GM23248 (cell line): ENCODE measurements around the gene SHANK2. TPM values are rescaled to one million over a fixed set of nuclear protein-coding genes. Genes with fewer than 3 reads are reported as not detected.

Source experiments
- DNase-seq: peaks from one replicate; pipeline ENCODE4 v3.0.0-alpha.2; 2015
- H2AFZ ChIP-seq: fragments of 200-600 bp; sonication (generic); 2 replicates; pipeline ENCODE4 v1.6.1; 2016; ENCODE audit warnings: antibody characterized with exemption
- H3F3A ChIP-seq: fragments of 200-600 bp; sonication (generic); 2 replicates; pipeline ENCODE4 v1.6.1; 2016; ENCODE audit warnings: mild to moderate bottlenecking, antibody characterized with exemption, mixed run types; ENCODE audit not compliant: insufficient read depth
- H3K27ac ChIP-seq: fragments of 200-600 bp; sonication (generic); 2 replicates; pipeline ENCODE4 v1.5.1; 2016; ENCODE audit warnings: mild to moderate bottlenecking
- H3K27me3 ChIP-seq: fragments of 200-600 bp; sonication (generic); replicated peaks from 2 replicates; pipeline ENCODE4 v1.6.1; 2016; ENCODE audit warnings: mild to moderate bottlenecking; ENCODE audit not compliant: insufficient read depth
- H3K36me3 ChIP-seq: fragments of 200-600 bp; sonication (generic); 2 replicates; pipeline ENCODE4 v1.6.1; 2016; ENCODE audit warnings: low read depth, mild to moderate bottlenecking
- H3K4me1 ChIP-seq: fragments of 200-600 bp; sonication (generic); 2 replicates; pipeline ENCODE4 v1.6.1; 2016; ENCODE audit warnings: mild to moderate bottlenecking; ENCODE audit not compliant: insufficient read depth
- H3K4me2 ChIP-seq: fragments of 200-600 bp; sonication (generic); one replicate; pipeline ENCODE4 v1.6.1; 2016; ENCODE audit warnings: mild to moderate bottlenecking; ENCODE audit not compliant: unreplicated experiment
- H3K4me3 ChIP-seq: fragments of 200-600 bp; sonication (generic); 2 replicates; pipeline ENCODE4 v1.5.1; 2016; ENCODE audit warnings: mild to moderate bottlenecking
- H3K79me2 ChIP-seq: fragments of 200-600 bp; sonication (generic); 2 replicates; pipeline ENCODE4 v1.6.1; 2016; ENCODE audit warnings: mild to moderate bottlenecking; ENCODE audit not compliant: insufficient read depth
- H3K9ac ChIP-seq: fragments of 200-600 bp; sonication (generic); 2 replicates; pipeline ENCODE4 v1.6.1; 2016; ENCODE audit warnings: mild to moderate bottlenecking
- H3K9me2 ChIP-seq: fragments of 200-600 bp; sonication (generic); 2 replicates; pipeline ENCODE4 v1.6.1; 2016; ENCODE audit warnings: mixed run types, mild to moderate bottlenecking, moderate library complexity; ENCODE audit not compliant: insufficient read depth
- H3K9me3 ChIP-seq: fragments of 200-600 bp; sonication (generic); one replicate; pipeline ENCODE4 v1.6.1; 2017; ENCODE audit warnings: low read depth
- H4K20me1 ChIP-seq: fragments of 200-600 bp; sonication (generic); 2 replicates; pipeline ENCODE4 v1.6.0; 2016; ENCODE audit not compliant: insufficient read depth
- EZH2 ChIP-seq: fragments of 200-600 bp; sonication (generic); IDR thresholded peaks from 2 replicates; pipeline ENCODE4 v1.6.1; 2018; ENCODE audit warnings: antibody characterized with exemption, mild to moderate bottlenecking; ENCODE audit not compliant: insufficient read depth, poor library complexity, severe bottlenecking
- EZH2phosphoT487 ChIP-seq: fragments of 200-600 bp; sonication (generic); IDR thresholded peaks from 2 replicates; pipeline ENCODE4 v1.6.1; 2018; ENCODE audit warnings: antibody characterized with exemption, moderate library complexity, mild to moderate bottlenecking, low read depth; ENCODE audit not compliant: insufficient read depth
- WGBS, 2 experiments: methylation state at CpG; one replicate each; pipeline ENCODE4 v1.1.6; 2015 to 2017; ENCODE audit warnings: low lambda C conversion rate in 2 of 2, low coverage in 1 of 2; ENCODE audit errors: missing lambda C conversion rate in 2 of 2; 5-methylcytosine and 5-hydroxymethylcytosine counted together
- in situ Hi-C: fragments of 300-500 bp; cut with MboI; formaldehyde crosslinking; loops from 2 replicates; pipeline ENCODE4 v1.15.0; 2020
- polyA plus RNA-seq: library from polyadenylated mRNA; unstranded; fragments of >200 nt; fragmentation: Nextera tagmentation; extraction: Ambion mirVana; gene quantifications from 2 replicates; pipeline ENCODE4 v1.2.1, GENCODE V29; 2016
- total RNA-seq: library from RNA; depleted of rRNA; stranded (reverse); fragments of >200 nt; shearing (Covaris generic); gene quantifications from 2 replicates; pipeline ENCODE4 v1.2.3, GENCODE V29; 2014

Gene SHANK2
- total and polyA plus RNA-seq, 2 experiments from 2014 or later: 0.22 to 0.30 TPM

GRCh38 chr11:71251151-71251721, 1.1 kb downstream of the SHANK2 start:
- DNase-seq: peak; percentile 58
- TF ChIP-seq EZH2phosphoT487: no peak
- no peak for TF ChIP-seq EZH2
- Histone ChIP-seq H3K27ac (no peak overlapping the region), H3K9ac (no peak overlapping the region), H3K36me3 (no peaks in the 10 kb centered on the region), H3F3A (no peaks in the 10 kb centered on the region), H4K20me1 (no peaks in the 10 kb centered on the region), H3K4me3 (peak overlapping the region; percentile 69), H2AFZ (no peak overlapping the region), H3K79me2 (no peaks in the 10 kb centered on the region), H3K4me1 (no peaks in the 10 kb centered on the region; the same call in 1 of the 2 replicates), H3K4me2 (no peak overlapping the region), H3K9me2 (no peaks in the 10 kb centered on the region), H3K9me3 (no peaks in the 10 kb centered on the region), H3K27me3 (peaks cover 44% of the 10 kb centered on the region)
- 3 to 9% methylated on average over 17 to 64 of the region's 64 CpGs for WGBS, 2 experiments
- in situ Hi-C loops: no loop called here

GRCh38 chr11:71250523-71251150, 1.7 kb downstream of the SHANK2 start:
- H3K36me3 ChIP-seq: no peaks in the 10 kb centered on the region
- no peak overlapping the region for H3K4me3 ChIP-seq
- H3K9me3 ChIP-seq: no peaks in the 10 kb centered on the region
- H3K27me3 ChIP-seq: peaks cover 41% of the 10 kb centered on the region
- H4K20me1 ChIP-seq: no peaks in the 10 kb centered on the region
- H3K4me2 ChIP-seq: no peak overlapping the region
- DNase-seq: no peak
- H2AFZ ChIP-seq: no peak overlapping the region
- no peak overlapping the region for H3K27ac ChIP-seq
- 58 to 64% methylated on average over 25 to 27 of the region's 27 CpGs for WGBS, 2 experiments
- TF ChIP-seq EZH2 (no peak), EZH2phosphoT487 (no peak)
- no peaks in the 10 kb centered on the region for H3K9me2 ChIP-seq
- H3F3A ChIP-seq: no peaks in the 10 kb centered on the region
- no peaks in the 10 kb centered on the region for H3K79me2 ChIP-seq
- in situ Hi-C loops: no loop called here
- H3K9ac ChIP-seq: no peak overlapping the region
- H3K4me1 ChIP-seq: no peaks in the 10 kb centered on the region; the same call in 1 of the 2 replicates

- in situ Hi-C loops: no loop called here
- no peak overlapping the region for H3K27ac ChIP-seq
- H3K27me3 ChIP-seq: peaks cover 38% of the 10 kb centered on the region
- no peaks in the 10 kb centered on the region for H3K36me3 ChIP-seq
- H3K4me1 ChIP-seq: no peaks in the 10 kb centered on the region; the same call in 1 of the 2 replicates
- TF ChIP-seq EZH2phosphoT487 (no peak), EZH2 (no peak)
- no peak overlapping the region for H2AFZ ChIP-seq
- H3K9me3 ChIP-seq: no peaks in the 10 kb centered on the region
- no peaks in the 10 kb centered on the region for H3K9me2 ChIP-seq
- no peaks in the 10 kb centered on the region for H3F3A ChIP-seq
- DNase-seq: no peak
- no peak overlapping the region for H3K9ac ChIP-seq
- no peaks in the 10 kb centered on the region for H3K79me2 ChIP-seq
- H3K4me3 ChIP-seq: no peak overlapping the region
- no peaks in the 10 kb centered on the region for H4K20me1 ChIP-seq
- 84 to 85% methylated on average over 6 of the region's 6 CpGs for WGBS, 2 experiments
- H3K4me2 ChIP-seq: no peak overlapping the region
Observed at GRCh38 chr11:71249301-71249700, 3.1 kb downstream of the SHANK2 start.

- Histone ChIP-seq H3F3A (no peaks in the 10 kb centered on the region), H3K79me2 (no peaks in the 10 kb centered on the region), H3K9ac (no peak overlapping the region), H3K9me3 (no peaks in the 10 kb centered on the region), H3K9me2 (no peaks in the 10 kb centered on the region), H3K27ac (no peak overlapping the region), H3K4me3 (no peak overlapping the region), H4K20me1 (no peaks in the 10 kb centered on the region), H3K27me3 (peaks cover 34% of the 10 kb centered on the region), H3K4me1 (no peaks in the 10 kb centered on the region; the same call in 1 of the 2 replicates), H3K36me3 (no peaks in the 10 kb centered on the region), H3K4me2 (no peak overlapping the region), H2AFZ (no peak overlapping the region)
- in situ Hi-C loops: no loop called here
- no peak for DNase-seq
- TF ChIP-seq EZH2 (no peak), EZH2phosphoT487 (no peak)
- 68 to 69% methylated on average over 9 of the region's 9 CpGs for WGBS, 2 experiments
Observed at GRCh38 chr11:71248656-71249055, 3.7 kb downstream of the SHANK2 start.
